ENCODE data around the gene EGLN1.

GRCh38 chr1:231329483-231329882 lies 92.6 kb downstream of the EGLN1 start:
- TF ChIP-seq, protein P1, sequence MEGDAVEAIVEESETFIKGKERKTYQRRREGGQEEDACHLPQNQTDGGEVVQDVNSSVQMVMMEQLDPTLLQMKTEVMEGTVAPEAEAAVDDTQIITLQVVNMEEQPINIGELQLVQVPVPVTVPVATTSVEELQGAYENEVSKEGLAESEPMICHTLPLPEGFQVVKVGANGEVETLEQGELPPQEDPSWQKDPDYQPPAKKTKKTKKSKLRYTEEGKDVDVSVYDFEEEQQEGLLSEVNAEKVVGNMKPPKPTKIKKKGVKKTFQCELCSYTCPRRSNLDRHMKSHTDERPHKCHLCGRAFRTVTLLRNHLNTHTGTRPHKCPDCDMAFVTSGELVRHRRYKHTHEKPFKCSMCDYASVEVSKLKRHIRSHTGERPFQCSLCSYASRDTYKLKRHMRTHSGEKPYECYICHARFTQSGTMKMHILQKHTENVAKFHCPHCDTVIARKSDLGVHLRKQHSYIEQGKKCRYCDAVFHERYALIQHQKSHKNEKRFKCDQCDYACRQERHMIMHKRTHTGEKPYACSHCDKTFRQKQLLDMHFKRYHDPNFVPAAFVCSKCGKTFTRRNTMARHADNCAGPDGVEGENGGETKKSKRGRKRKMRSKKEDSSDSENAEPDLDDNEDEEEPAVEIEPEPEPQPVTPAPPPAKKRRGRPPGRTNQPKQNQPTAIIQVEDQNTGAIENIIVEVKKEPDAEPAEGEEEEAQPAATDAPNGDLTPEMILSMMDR (IDR thresholded peaks at IDR 0.05), result no peak
- TF ChIP-seq TCF7L2 (IDR thresholded peaks at IDR 0.05; ENCODE audit: low read depth, low read length) (no peak), POLR2AphosphoS5 (IDR thresholded peaks at IDR 0.05; ENCODE audit: low read depth, low read length) (no peak)
